Measurements from ENCODE around the gene HDAC2. TPM values are rescaled to one million over a fixed set of nuclear protein-coding genes. Genes with fewer than 3 reads are reported as not detected.

Gene HDAC2
- total RNA-seq, 1 experiment from 2014 or later: 206 TPM

DNA sequence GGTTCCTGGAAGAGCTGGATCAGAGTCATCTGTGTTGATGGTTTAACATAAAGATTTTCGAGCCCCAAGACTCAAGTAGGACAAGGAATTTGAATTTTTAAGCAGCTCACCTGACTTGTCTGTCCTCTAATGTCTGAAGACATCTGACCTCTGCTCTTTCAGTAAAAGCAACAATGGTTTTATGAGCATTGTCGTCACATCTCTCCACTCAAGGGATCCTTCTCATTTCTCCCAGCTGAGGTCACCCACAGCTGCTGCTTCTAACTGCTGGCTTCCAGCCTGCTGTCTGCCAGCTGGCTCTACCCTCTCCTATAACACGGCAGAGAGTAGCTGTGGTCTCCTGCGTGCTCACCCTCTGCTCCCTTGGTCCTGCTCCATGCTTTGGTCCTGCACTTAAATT is 24.7 kb upstream of the HDAC2 start:
- intact Hi-C loops (cut with micrococcal nuclease; ENCODE audit: unreplicated experiment) (loop anchor here (2.0 to 5.0 kb wide), 2 partner anchors 113 to 307 kb away; no protein-coding TSS in a partner anchor), in situ Hi-C loops (cut with HindIII; ENCODE audit: low pct_unique_long_range_greater_than_20kb, low sequenced_read_pairs) (no loop called here)
- no peaks in the 10 kb centered on the region for H3K9me3 ChIP-seq (ENCODE audit: control insufficient read depth, insufficient read depth, low read depth, low read length)
- TF ChIP-seq, protein P1, sequence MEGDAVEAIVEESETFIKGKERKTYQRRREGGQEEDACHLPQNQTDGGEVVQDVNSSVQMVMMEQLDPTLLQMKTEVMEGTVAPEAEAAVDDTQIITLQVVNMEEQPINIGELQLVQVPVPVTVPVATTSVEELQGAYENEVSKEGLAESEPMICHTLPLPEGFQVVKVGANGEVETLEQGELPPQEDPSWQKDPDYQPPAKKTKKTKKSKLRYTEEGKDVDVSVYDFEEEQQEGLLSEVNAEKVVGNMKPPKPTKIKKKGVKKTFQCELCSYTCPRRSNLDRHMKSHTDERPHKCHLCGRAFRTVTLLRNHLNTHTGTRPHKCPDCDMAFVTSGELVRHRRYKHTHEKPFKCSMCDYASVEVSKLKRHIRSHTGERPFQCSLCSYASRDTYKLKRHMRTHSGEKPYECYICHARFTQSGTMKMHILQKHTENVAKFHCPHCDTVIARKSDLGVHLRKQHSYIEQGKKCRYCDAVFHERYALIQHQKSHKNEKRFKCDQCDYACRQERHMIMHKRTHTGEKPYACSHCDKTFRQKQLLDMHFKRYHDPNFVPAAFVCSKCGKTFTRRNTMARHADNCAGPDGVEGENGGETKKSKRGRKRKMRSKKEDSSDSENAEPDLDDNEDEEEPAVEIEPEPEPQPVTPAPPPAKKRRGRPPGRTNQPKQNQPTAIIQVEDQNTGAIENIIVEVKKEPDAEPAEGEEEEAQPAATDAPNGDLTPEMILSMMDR (IDR thresholded peaks at IDR 0.05): no peak
- TF ChIP-seq POLR2AphosphoS5 (IDR thresholded peaks at IDR 0.05; ENCODE audit: low read depth, low read length): no peak
- no peak for TF ChIP-seq SIN3A (IDR thresholded peaks at IDR 0.05; ENCODE audit: borderline replicate concordance, insufficient read depth, low read depth, low read length)
- TF ChIP-seq, protein P2, sequence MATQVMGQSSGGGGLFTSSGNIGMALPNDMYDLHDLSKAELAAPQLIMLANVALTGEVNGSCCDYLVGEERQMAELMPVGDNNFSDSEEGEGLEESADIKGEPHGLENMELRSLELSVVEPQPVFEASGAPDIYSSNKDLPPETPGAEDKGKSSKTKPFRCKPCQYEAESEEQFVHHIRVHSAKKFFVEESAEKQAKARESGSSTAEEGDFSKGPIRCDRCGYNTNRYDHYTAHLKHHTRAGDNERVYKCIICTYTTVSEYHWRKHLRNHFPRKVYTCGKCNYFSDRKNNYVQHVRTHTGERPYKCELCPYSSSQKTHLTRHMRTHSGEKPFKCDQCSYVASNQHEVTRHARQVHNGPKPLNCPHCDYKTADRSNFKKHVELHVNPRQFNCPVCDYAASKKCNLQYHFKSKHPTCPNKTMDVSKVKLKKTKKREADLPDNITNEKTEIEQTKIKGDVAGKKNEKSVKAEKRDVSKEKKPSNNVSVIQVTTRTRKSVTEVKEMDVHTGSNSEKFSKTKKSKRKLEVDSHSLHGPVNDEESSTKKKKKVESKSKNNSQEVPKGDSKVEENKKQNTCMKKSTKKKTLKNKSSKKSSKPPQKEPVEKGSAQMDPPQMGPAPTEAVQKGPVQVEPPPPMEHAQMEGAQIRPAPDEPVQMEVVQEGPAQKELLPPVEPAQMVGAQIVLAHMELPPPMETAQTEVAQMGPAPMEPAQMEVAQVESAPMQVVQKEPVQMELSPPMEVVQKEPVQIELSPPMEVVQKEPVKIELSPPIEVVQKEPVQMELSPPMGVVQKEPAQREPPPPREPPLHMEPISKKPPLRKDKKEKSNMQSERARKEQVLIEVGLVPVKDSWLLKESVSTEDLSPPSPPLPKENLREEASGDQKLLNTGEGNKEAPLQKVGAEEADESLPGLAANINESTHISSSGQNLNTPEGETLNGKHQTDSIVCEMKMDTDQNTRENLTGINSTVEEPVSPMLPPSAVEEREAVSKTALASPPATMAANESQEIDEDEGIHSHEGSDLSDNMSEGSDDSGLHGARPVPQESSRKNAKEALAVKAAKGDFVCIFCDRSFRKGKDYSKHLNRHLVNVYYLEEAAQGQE (IDR thresholded peaks at IDR 0.05; ENCODE audit: insufficient read depth in 1 of 2, low read depth in 2 of 2, low read length in 1 of 2): no peak
- TF ChIP-seq TCF7L2 (IDR thresholded peaks at IDR 0.05; ENCODE audit: low read depth, low read length): peak; percentile 57; the same call in 1 of the 2 replicates
- H3K27ac ChIP-seq (ENCODE audit: low read length): no peak overlapping the region
- peak; percentile 80 for ATAC-seq
- no peak overlapping the region for H3K4me3 ChIP-seq (ENCODE audit: low read depth in 2 of 2, low read length in 2 of 2)
- H3K36me3 ChIP-seq (ENCODE audit: control insufficient read depth, insufficient read depth, low read length): no peaks in the 10 kb centered on the region
- POLR2A ChIA-PET: no interaction called here
- DNase-seq (ENCODE audit: low read depth, low spot score): peak; percentile 88
- no peaks in the 10 kb centered on the region for H3K27me3 ChIP-seq (ENCODE audit: control insufficient read depth, insufficient read depth, low read length)
- no TSS peak for BruUV-seq (replicated peaks)
- 0 out of 2 replicates have a peak, but pooled peaks cover 8% of the 10 kb centered on the region for H3K4me1 ChIP-seq (ENCODE audit: control insufficient read depth, insufficient read depth, low read length)
- CTCF ChIA-PET: interaction anchor here (0.6 to 2.0 kb wide), 4 partner anchors 15 to 309 kb away, joined by 3 to 12 read pairs (median 5); no protein-coding TSS in a partner anchor

DNA sequence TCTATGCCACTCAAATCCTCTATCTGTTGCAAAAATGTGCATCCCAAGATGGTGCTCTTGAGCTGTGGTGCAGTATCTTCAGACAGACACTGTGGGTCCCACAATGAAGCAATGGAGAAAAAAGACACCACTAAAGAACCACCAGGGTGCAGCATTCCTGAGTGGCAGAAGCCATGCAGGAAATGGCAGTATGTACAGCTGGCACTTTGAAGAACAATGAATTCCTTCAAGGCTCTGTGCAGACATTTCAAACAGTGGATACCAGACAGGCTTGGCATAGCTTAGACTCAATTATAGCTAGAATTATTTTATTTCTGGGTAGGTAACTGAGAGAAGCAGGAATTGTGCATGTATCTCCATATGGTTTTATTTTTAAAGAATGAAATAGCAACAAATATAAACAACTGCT is 24.0 kb upstream of the HDAC2 start:
- ChIA-PET CTCF (interaction anchor here (0.6 to 2.0 kb wide), 5 partner anchors 14 to 310 kb away, joined by 3 to 12 read pairs (median 3); no protein-coding TSS in a partner anchor), POLR2A (no interaction called here)
- Histone ChIP-seq H3K4me3 (ENCODE audit: low read depth in 2 of 2, low read length in 2 of 2) (no peak overlapping the region), H3K27ac (ENCODE audit: low read length) (no peak overlapping the region; the same call in 1 of the 2 replicates), H3K36me3 (ENCODE audit: control insufficient read depth, insufficient read depth, low read length) (no peaks in the 10 kb centered on the region), H3K9me3 (ENCODE audit: control insufficient read depth, insufficient read depth, low read depth, low read length) (no peaks in the 10 kb centered on the region), H3K4me1 (ENCODE audit: control insufficient read depth, insufficient read depth, low read length) (0 out of 2 replicates have a peak, but pooled peaks cover 8% of the 10 kb centered on the region), H3K27me3 (ENCODE audit: control insufficient read depth, insufficient read depth, low read length) (no peaks in the 10 kb centered on the region)
- DNase-seq (ENCODE audit: low read depth, low spot score) (peak; percentile 92), ATAC-seq (peak; percentile 94)
- TF ChIP-seq, protein P1 (IDR thresholded peaks at IDR 0.05): peak; percentile 90
- TF ChIP-seq TCF7L2 (IDR thresholded peaks at IDR 0.05; ENCODE audit: low read depth, low read length): no peak
- in situ Hi-C loops (cut with HindIII; ENCODE audit: low pct_unique_long_range_greater_than_20kb, low sequenced_read_pairs) (no loop called here), intact Hi-C loops (cut with micrococcal nuclease; ENCODE audit: unreplicated experiment) (loop anchor here (2.0 to 5.0 kb wide), 2 partner anchors 114 to 307 kb away; no protein-coding TSS in a partner anchor)
- no TSS peak for BruUV-seq (replicated peaks)
